AG04450 (cell line): ENCODE data around the gene PSMC1. TPM values are rescaled to one million over a fixed set of nuclear protein-coding genes. Genes with fewer than 3 reads are reported as not detected.

Experiments
- CTCF ChIA-PET: fragments of 300-600, 350-600 bp; formaldehyde crosslinking; extraction: SDS; loops from one replicate; lab custom pipeline; 2022; ENCODE audit warnings: antibody characterized with exemption, inconsistent platforms; lab: Charles Lee
- POLR2A ChIA-PET: fragments of 350-600 bp; formaldehyde crosslinking; extraction: SDS; loops from one replicate; lab custom pipeline; 2021; ENCODE audit warnings: antibody characterized with exemption, inconsistent platforms; lab: Yijun Ruan, JAX
- DNase-seq: peaks from one replicate; pipeline ENCODE4 v3.0.0-alpha.2; 2011; ENCODE audit warnings: low read depth, low spot score
- H3K27ac ChIP-seq: one replicate; pipeline ENCODE4 v1.5.1; 2012; ENCODE audit warnings: low read depth, low read length, control low read depth
- H3K27me3 ChIP-seq: one replicate; pipeline ENCODE4 v1.6.0; 2012; ENCODE audit warnings: low read length; ENCODE audit not compliant: control insufficient read depth, insufficient read depth
- H3K4me3 ChIP-seq: 2 replicates; pipeline ENCODE4 v1.5.1; 2011; ENCODE audit warnings: mild to moderate bottlenecking, low read depth, low read length, control low read depth
- H3K9me3 ChIP-seq: 2 replicates; pipeline ENCODE4 v1.5.1; 2012; ENCODE audit warnings: low read length; ENCODE audit not compliant: control insufficient read depth, insufficient read depth
- polyA plus RNA-seq: library from polyadenylated mRNA; depleted of rRNA; stranded (reverse); fragments of >200 nt; gene quantifications from 2 replicates; pipeline ENCODE4 v1.2.3, GENCODE V29; 2011
- TF ChIP-seq, protein P1 (sequence below): IDR thresholded peaks from 2 replicates; pipeline ENCODE4 v1.5.1; 2011; ENCODE audit warnings: low read depth, low read length, control low read depth, inconsistent platforms

Gene PSMC1
- polyA plus RNA-seq, 1 experiment = 228 TPM

DNA sequence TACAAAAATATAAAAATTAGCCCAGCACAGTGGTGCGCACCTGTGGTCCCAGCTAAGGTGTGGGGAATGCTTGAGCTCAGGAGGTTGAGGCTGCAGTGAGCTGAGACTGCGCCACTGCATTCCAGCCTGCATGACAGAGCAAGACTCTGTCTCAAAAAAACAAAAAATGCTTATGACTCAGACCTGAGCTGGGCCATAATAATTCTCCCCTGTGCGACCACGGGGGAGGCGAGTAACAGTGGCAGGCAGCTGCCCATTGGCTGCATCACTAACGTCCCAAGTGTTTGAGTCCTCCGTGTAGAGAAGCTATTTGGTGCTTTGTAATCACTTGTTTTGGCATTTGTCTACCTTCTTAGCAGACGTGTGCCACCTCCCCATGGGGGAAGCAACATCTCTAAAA is 24.9 kb downstream of the PSMC1 start:
- TF ChIP-seq, protein P1, sequence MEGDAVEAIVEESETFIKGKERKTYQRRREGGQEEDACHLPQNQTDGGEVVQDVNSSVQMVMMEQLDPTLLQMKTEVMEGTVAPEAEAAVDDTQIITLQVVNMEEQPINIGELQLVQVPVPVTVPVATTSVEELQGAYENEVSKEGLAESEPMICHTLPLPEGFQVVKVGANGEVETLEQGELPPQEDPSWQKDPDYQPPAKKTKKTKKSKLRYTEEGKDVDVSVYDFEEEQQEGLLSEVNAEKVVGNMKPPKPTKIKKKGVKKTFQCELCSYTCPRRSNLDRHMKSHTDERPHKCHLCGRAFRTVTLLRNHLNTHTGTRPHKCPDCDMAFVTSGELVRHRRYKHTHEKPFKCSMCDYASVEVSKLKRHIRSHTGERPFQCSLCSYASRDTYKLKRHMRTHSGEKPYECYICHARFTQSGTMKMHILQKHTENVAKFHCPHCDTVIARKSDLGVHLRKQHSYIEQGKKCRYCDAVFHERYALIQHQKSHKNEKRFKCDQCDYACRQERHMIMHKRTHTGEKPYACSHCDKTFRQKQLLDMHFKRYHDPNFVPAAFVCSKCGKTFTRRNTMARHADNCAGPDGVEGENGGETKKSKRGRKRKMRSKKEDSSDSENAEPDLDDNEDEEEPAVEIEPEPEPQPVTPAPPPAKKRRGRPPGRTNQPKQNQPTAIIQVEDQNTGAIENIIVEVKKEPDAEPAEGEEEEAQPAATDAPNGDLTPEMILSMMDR = no peak
- POLR2A ChIA-PET = interaction anchor here (0.7 to 1.2 kb wide), 2 partner anchors 25 to 1200 kb away, joined by 3 to 7 read pairs; partner anchors contain the start of gene PSMC1
- peak; percentile 26 for DNase-seq
- peak overlapping the region; percentile 70 for H3K27ac ChIP-seq
- no peaks in the 10 kb centered on the region; the same call in 1 of the 2 replicates for H3K9me3 ChIP-seq
- H3K27me3 ChIP-seq = no peaks in the 10 kb centered on the region
- CTCF ChIA-PET = interaction anchor here (1.0 to 1.9 kb wide), 6 partner anchors 9 to 477 kb away, joined by 3 to 7 read pairs (median 4); no protein-coding TSS in a partner anchor
- H3K4me3 ChIP-seq = no peak overlapping the region

DNA sequence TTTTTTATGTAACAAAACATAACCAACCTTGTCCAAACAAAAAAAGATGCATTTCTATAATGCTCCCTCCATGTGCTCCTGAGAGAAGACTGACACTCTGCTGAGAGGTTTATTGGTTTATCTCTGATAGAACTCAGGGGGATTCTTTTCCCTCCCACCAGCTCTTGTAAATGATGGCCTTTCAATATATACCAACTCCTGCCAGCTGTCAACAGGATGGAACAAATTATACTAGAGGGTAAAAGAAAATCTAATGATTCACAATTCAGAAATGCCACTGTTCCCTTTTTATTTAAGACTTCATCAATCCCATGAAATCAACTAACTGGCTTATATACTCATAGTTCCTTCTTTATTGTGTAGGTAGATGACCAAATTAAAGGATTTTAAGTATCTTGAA is 25.4 kb downstream of the PSMC1 start:
- ChIA-PET POLR2A (interaction anchor here (1.2 kb wide), 1 partner anchor 25 kb away, joined by 7 read pairs; the partner anchor contains the start of gene PSMC1), CTCF (interaction anchor here (0.6 to 1.9 kb wide), 7 partner anchors 8 to 477 kb away, joined by 3 to 7 read pairs (median 4); no protein-coding TSS in a partner anchor)
- Histone ChIP-seq H3K27me3 (no peaks in the 10 kb centered on the region), H3K27ac (peak overlapping the region; percentile 70), H3K4me3 (no peak overlapping the region), H3K9me3 (no peaks in the 10 kb centered on the region; the same call in 1 of the 2 replicates)
- TF ChIP-seq, protein P1 = no peak
- DNase-seq = no peak

DNA sequence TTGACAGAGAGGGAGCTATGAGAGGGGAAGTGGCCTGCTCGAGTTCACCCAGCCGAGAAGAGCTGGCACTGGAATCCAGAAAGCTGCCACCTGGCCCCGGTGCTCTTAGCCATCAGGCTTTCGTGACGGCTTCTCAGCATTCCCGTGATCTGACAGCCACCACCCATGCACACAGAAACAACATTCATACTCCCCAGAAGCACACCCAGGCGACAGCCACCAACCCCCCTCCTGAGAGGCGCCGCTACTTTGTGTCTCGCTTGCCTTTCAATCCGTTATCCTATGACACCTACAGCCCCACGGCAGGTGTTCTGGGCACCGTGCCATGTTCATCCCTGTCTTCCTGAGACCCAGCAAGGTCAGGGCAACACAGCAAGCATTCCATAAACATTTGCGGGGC is 31.4 kb downstream of the PSMC1 start:
- DNase-seq = no peak
- Histone ChIP-seq H3K9me3 (no peaks in the 10 kb centered on the region), H3K27ac (no peak overlapping the region), H3K4me3 (no peak overlapping the region), H3K27me3 (no peaks in the 10 kb centered on the region)
- ChIA-PET POLR2A (no interaction called here), CTCF (interaction anchor here (1.7 to 2.5 kb wide), 2 partner anchors 13 to 470 kb away, joined by 8 to 10 read pairs; no protein-coding TSS in a partner anchor)
- TF ChIP-seq, protein P1 = no peak

DNA sequence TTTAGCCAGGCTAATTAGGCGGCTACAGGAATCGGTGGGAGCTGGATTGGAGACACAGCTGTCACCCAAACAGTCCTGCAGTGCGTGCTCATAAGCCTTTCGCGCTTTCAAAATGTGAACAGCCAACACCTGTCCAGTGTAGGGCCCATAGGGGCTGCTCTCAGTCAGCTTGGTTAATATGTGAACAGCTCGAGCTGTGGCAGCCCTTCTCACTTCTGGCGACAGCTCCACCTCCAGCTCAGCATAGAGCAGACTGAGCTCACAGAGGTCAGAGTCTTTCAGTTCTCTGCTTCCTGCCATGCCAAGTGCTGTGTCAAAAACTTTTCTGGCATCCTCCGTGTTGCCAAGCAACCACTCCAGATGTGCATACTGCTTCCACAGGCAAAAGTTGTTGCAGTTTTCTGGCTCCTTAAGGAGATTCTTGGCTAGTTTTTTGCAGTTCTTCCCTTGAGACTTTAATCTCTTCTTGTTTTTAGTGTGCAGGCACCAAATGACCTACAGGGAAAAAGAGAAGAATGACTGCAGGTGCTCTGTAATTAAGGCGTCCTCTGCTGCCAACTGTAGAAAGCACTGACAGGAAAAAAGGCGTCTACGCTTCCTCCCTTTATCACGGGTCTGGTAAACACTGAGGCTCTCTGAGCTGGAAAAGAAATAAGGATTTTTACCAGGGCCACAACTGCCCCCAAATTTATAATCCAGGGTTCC is 32.5 kb downstream of the PSMC1 start:
- Histone ChIP-seq H3K4me3 (no peak overlapping the region), H3K9me3 (no peaks in the 10 kb centered on the region), H3K27ac (no peak overlapping the region), H3K27me3 (no peaks in the 10 kb centered on the region)
- POLR2A ChIA-PET = interaction anchor here (1.1 kb wide), 1 partner anchor 108 kb away, joined by 3 read pairs; the partner anchor contains the start of gene CALM1
- no peak for DNase-seq
- TF ChIP-seq, protein P1 = no peak
- CTCF ChIA-PET = interaction anchor here (0.7 to 2.8 kb wide), 9 partner anchors 9 to 487 kb away, joined by 3 to 36 read pairs (median 3); no protein-coding TSS in a partner anchor
